ENCODE measurements around the gene RAB10. TPM values are rescaled to one million over a fixed set of nuclear protein-coding genes. Genes with fewer than 3 reads are reported as not detected.
A peak's percentile ranks its signal among the peaks of the same experiment; 100 is the strongest.

Gene RAB10
- total RNA-seq, 1 experiment from 2014 or later, result 130 TPM

GRCh38 chr2:26130763-26131162, 96.9 kb downstream of the RAB10 start:
- DNase-seq, result no peak
- Histone ChIP-seq H3K9me3 (ENCODE audit: control insufficient read depth, low read depth, low read length) (no peaks in the 10 kb centered on the region), H2AFZ (ENCODE audit: low read length) (no peak overlapping the region), H3K79me2 (ENCODE audit: insufficient read depth, low read length) (no peaks in the 10 kb centered on the region; the same call in 1 of the 2 replicates), H3K27ac (ENCODE audit: insufficient read length, low read depth, low read length) (no peak overlapping the region), H4K5ac (ENCODE audit: insufficient read length, low read depth, low read length) (no peak overlapping the region), H3K14ac (ENCODE audit: insufficient read depth, low read length) (no peak overlapping the region), H4K20me1 (ENCODE audit: control insufficient read depth, insufficient read depth, insufficient read length) (no peaks in the 10 kb centered on the region), H3K27me3 (ENCODE audit: insufficient read depth, low read length) (no peaks in the 10 kb centered on the region), H2AK5ac (ENCODE audit: insufficient read length, low read length) (no peak overlapping the region), H3K23ac (ENCODE audit: insufficient read length, low read depth, low read length) (no peak overlapping the region), H3K79me1 (ENCODE audit: insufficient read depth, low read depth, low read length, poor library complexity, severe bottlenecking) (peaks cover 6% of the 10 kb centered on the region), H2BK120ac (ENCODE audit: low read depth, low read length, poor library complexity, severe bottlenecking) (no peak overlapping the region), H3K18ac (ENCODE audit: insufficient read length, low read depth, low read length) (no peak overlapping the region), H3K56ac (ENCODE audit: insufficient read length, low read depth, low read length) (no peak overlapping the region), H2BK12ac (ENCODE audit: insufficient read length, low read depth, low read length) (no peak overlapping the region), H3T11ph (ENCODE audit: low read length) (no peak overlapping the region), H3K4me2 (ENCODE audit: insufficient read depth, insufficient read length, low read length) (no peak overlapping the region), H3K23me2 (ENCODE audit: insufficient read length, low read depth, low read length, poor library complexity, severe bottlenecking) (no peaks in the 10 kb centered on the region), H2BK5ac (ENCODE audit: insufficient read length, low read length) (no peak overlapping the region), H4K91ac (ENCODE audit: insufficient read length, low read depth, low read length) (no peak overlapping the region), H2BK20ac (ENCODE audit: low read depth, low read length, poor library complexity, severe bottlenecking) (no peak overlapping the region), H3K9ac (ENCODE audit: extremely low read depth, insufficient read length, low read length) (no peak overlapping the region), H3K4ac (ENCODE audit: low read depth, low read length) (no peak overlapping the region), H3K4me1 (ENCODE audit: insufficient read depth, low read length) (no peaks in the 10 kb centered on the region; the same call in 1 of the 2 replicates), H2BK15ac (ENCODE audit: low read depth, low read length) (no peak overlapping the region), H4K8ac (replicated peaks; ENCODE audit: insufficient read length, low read depth, low read length) (no peak overlapping the region)
- H3K4me1 Mint-ChIP-seq, result peaks cover 15 to 23% of the 10 kb centered on the region in 2 experiments
- no peaks in the 10 kb centered on the region for H3K27me3 Mint-ChIP-seq (ENCODE audit: low read depth)
- H3K36me3 Mint-ChIP-seq (ENCODE audit: insufficient read depth in 1 of 3, low read depth in 3 of 3), result peaks cover 3 to 43% (median 37%) of the 10 kb centered on the region in 3 experiments; a peak in 5 of 7 replicates
- H3K27ac Mint-ChIP-seq, result peak overlapping the region in 1 of 3 experiments; percentile 3; a peak in 1 of 7 replicates
- no peak for TF ChIP-seq CTCF (conservative IDR thresholded peaks at IDR 0.05)
- no CpG with 5 or more reads among the region's 3 CpGs for WGBS (ENCODE audit: extremely low coverage, insufficient read length, low lambda C conversion rate)
- H3K4me3 Mint-ChIP-seq, result no peak overlapping the region
- H3K9me3 Mint-ChIP-seq, result no peaks in the 10 kb centered on the region

Measured in H9 (cell line).